Esophagus squamous epithelium (tissue), 4 donors: ENCODE results near the gene SLC47A2.

Experiments used
- POLR2A ChIP-seq, 4 donors: fragments of 450-650 bp; IDR thresholded peaks; one replicate each; pipeline ENCODE4 v1.6.1; 2017; ENCODE audit warnings: antibody characterized with exemption in 4 of 4, mild to moderate bottlenecking in 4 of 4, moderate library complexity in 3 of 4
- TF ChIP-seq, protein P1 (sequence below), 6 experiments: fragments of 450-650 bp in 4 of 6; fragments of 200-600 bp in 2 of 6; sonication (generic) in 2 of 6; IDR thresholded peaks; one replicate each; pipeline ENCODE4 v1.5.1; 2016 to 2019; ENCODE audit warnings: antibody characterized with exemption in 6 of 6, mild to moderate bottlenecking in 4 of 6, moderate library complexity in 4 of 6

DNA sequence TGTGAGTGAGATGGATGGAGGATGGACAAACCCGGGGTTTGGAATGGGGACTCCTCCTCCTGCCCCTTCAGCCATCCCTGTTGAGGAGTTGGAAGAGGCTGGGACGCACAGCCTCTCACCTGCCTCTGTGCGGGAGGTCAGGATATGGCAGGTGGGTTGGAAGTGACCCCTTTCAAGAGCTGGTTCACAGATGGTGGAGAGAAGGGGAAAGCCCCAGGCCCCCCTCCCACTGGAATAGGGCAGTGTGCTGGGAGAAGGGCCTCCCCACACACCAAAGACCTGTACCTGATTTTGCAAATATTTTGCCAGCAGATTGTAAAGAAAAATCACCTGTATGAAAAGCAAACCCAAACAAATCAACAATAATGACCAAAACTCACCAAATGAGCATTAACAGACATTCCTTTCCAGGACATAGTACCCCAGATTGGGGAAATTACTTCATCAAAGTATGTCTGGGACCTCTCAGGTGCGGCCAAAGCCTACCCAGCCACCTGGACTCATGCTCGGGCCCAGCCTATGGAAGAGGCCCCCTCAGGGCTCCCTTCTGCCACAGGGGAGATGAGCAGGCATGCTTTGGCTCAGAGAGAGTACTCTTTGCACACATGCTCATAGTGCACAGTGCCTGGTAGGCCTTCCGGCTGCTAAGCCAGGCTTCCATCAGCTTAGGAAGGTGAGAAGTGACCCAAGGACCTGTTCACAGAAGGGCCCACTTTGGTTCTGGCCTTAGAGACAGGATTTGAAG lies 7.8 kb downstream of the SLC47A2 start:
- TF ChIP-seq, protein P1, sequence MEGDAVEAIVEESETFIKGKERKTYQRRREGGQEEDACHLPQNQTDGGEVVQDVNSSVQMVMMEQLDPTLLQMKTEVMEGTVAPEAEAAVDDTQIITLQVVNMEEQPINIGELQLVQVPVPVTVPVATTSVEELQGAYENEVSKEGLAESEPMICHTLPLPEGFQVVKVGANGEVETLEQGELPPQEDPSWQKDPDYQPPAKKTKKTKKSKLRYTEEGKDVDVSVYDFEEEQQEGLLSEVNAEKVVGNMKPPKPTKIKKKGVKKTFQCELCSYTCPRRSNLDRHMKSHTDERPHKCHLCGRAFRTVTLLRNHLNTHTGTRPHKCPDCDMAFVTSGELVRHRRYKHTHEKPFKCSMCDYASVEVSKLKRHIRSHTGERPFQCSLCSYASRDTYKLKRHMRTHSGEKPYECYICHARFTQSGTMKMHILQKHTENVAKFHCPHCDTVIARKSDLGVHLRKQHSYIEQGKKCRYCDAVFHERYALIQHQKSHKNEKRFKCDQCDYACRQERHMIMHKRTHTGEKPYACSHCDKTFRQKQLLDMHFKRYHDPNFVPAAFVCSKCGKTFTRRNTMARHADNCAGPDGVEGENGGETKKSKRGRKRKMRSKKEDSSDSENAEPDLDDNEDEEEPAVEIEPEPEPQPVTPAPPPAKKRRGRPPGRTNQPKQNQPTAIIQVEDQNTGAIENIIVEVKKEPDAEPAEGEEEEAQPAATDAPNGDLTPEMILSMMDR (IDR thresholded peaks at IDR 0.05), result no peak
- TF ChIP-seq POLR2A (IDR thresholded peaks at IDR 0.05), result no peak
